Right lobe of liver (tissue), 6 donors: ENCODE measurements around the gene DAPK2. TPM values are rescaled to one million over a fixed set of nuclear protein-coding genes. Genes with fewer than 3 reads are reported as not detected.

Experiments used
- ATAC-seq, 4 donors: fragments of 200-7000 bp; cut with Tn5 transposase; one replicate each; pipeline ENCODE4 v1.9.1; 2020; ENCODE audit warnings: mild to moderate bottlenecking in 4 of 4, moderate library complexity in 4 of 4
- DNase-seq, 3 donors: peaks; one replicate each; pipeline ENCODE4 v3.0.0-alpha.2; 2020
- H3K27ac ChIP-seq, 3 donors: fragments of 200-600 bp; one replicate each; pipeline ENCODE4 v1.8.0; 2022
- H3K27me3 ChIP-seq, 2 donors: fragments of 200-600 bp; one replicate each; pipeline ENCODE4 v1.8.0; 2022
- H3K36me3 ChIP-seq, 4 donors: fragments of 200-600 bp; sonication (generic) in 1 of 4; one replicate each; pipeline versions ENCODE4 v1.5.1 to v1.8.0; 2017 to 2022; ENCODE audit warnings: control low read depth in 1 of 4
- H3K4me1 ChIP-seq, 4 donors: fragments of 200-600 bp; sonication (generic) in 1 of 4; one replicate each; pipeline versions ENCODE4 v1.5.1 to v1.8.0; 2017 to 2022; ENCODE audit warnings: control low read depth in 1 of 4
- H3K4me3 ChIP-seq, 3 donors: fragments of 200-600 bp; one replicate each; pipeline ENCODE4 v1.8.0; 2022
- H3K9me3 ChIP-seq, 4 donors: fragments of 200-600 bp; sonication (generic) in 1 of 4; one replicate each; pipeline versions ENCODE4 v1.5.1 to v1.8.0; 2017 to 2022; ENCODE audit warnings: control low read depth in 1 of 4
- POLR2A ChIP-seq: fragments of 450-650 bp; IDR thresholded peaks from one replicate; pipeline ENCODE4 v1.6.1; 2017; ENCODE audit warnings: antibody characterized with exemption, mild to moderate bottlenecking
- WGBS: methylation state at CpG from one replicate; pipeline ENCODE4 v1.1.6; 2018; ENCODE audit warnings: low coverage, low lambda C conversion rate; ENCODE audit not compliant: insufficient coverage; ENCODE audit errors: missing lambda C conversion rate; 5-methylcytosine and 5-hydroxymethylcytosine counted together
- intact Hi-C, 2 donors: fragments of 100-400 bp; cut with DNase I; formaldehyde crosslinking; loops; one replicate each; pipeline versions ENCODE4 v1.11.2 to v1.14.1; 2022
- total RNA-seq, 6 experiments: library from RNA; depleted of rRNA in 2 of 6; stranded (reverse); fragments of >200 nt in 2 of 6; fragmentation: NEBNext Ultra II Directional in 3 of 6; extraction: Animal tissue kit (Norgen Biotek cat#: 25700) in 3 of 6; gene quantifications; one replicate each; pipeline versions ENCODE4 v1.1.0 to v1.2.4, GENCODE V29; 2016 to 2023
- TF ChIP-seq, protein P1 (sequence below), 4 donors: fragments of 200-600 bp in 3 of 4; fragments of 450-650 bp in 1 of 4; IDR thresholded peaks; one replicate each; pipeline versions ENCODE4 v1.5.1 to v1.8.0; 2016 to 2022; ENCODE audit warnings: antibody characterized with exemption in 4 of 4, mild to moderate bottlenecking in 2 of 4
- donor health status: DM: no; HTN: yes; CAD: no.
- donor health status: DM: no; HTN: no; CAD: no.
- donor health status: DM: no; HTN: no; CAD: no.
- donor health status: DM: no; HTN: yes; CAD: no.
- donor health status: DM: no; HTN: yes; CAD: no.

DAPK2 gene
- total RNA-seq, 6 experiments from 2014 or later = 1.5 to 11.5 (median 4.7) TPM

DNA sequence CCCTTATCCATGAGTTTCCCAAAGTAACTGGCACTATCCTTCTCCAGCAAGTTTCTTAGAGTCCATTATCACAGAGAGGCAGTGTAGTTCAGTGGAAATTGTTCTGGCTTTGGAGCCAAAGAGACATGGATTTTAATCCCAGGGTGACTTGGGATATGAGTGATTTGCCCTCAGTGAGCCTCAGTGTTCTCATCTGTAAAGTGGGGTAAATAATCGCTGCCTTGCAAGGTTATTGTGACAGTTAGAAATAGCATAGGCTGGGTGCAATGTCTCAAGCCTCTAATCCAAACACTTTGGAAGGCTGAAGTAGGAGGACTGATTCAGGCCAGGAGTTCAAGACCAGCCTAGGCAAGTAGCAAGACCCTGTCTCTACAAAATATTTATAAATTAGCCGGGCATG is 30.0 kb downstream of the DAPK2 start:
- 100% methylated on average over 1 of the region's 2 CpGs for WGBS
- no peaks in the 10 kb centered on the region for H3K9me3 ChIP-seq
- no peaks in the 10 kb centered on the region for H3K36me3 ChIP-seq
- H3K4me1 ChIP-seq = peaks cover 0 to 49% (median 14%) of the 10 kb centered on the region in 4 donors
- H3K4me3 ChIP-seq = no peak overlapping the region
- H3K27me3 ChIP-seq = no peaks in the 10 kb centered on the region
- intact Hi-C loops = no loop called here
- TF ChIP-seq, protein P1, sequence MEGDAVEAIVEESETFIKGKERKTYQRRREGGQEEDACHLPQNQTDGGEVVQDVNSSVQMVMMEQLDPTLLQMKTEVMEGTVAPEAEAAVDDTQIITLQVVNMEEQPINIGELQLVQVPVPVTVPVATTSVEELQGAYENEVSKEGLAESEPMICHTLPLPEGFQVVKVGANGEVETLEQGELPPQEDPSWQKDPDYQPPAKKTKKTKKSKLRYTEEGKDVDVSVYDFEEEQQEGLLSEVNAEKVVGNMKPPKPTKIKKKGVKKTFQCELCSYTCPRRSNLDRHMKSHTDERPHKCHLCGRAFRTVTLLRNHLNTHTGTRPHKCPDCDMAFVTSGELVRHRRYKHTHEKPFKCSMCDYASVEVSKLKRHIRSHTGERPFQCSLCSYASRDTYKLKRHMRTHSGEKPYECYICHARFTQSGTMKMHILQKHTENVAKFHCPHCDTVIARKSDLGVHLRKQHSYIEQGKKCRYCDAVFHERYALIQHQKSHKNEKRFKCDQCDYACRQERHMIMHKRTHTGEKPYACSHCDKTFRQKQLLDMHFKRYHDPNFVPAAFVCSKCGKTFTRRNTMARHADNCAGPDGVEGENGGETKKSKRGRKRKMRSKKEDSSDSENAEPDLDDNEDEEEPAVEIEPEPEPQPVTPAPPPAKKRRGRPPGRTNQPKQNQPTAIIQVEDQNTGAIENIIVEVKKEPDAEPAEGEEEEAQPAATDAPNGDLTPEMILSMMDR (IDR thresholded peaks at IDR 0.05) = no peak
- no peak for TF ChIP-seq POLR2A
- ATAC-seq (no peak), DNase-seq (no peak)
- H3K27ac ChIP-seq = no peak overlapping the region

DNA sequence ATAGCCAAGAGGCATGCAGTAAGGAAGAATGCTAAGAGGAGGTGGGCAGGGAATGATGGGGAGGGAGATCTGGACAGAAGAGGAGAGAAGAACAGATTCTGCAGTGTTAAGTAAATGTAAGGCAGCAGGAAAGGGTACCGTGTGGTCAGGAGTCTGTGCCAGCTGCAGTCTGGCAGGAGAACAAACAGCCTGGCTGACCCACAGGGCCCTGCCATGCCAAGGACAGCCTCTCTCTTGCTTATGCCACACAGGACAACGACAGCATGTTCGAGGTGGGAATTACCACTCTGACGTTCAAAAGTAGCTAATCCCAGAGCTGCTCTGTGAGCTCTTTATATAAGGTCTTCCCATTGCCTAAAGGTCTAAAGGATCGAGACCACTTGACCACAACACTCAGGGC is 31.3 kb downstream of the DAPK2 start:
- no peak for TF ChIP-seq POLR2A
- TF ChIP-seq, protein P1 (IDR thresholded peaks at IDR 0.05) = no peak
- Histone ChIP-seq H3K27me3 (no peaks in the 10 kb centered on the region), H3K9me3 (no peaks in the 10 kb centered on the region), H3K4me3 (no peak overlapping the region), H3K27ac (peak overlapping the region in 1 of 3 donors; percentile 60), H3K4me1 (peaks cover 0 to 40% (median 11%) of the 10 kb centered on the region in 4 donors), H3K36me3 (no peaks in the 10 kb centered on the region)
- DNase-seq (peak; percentile 82 to 90 (median 89)), ATAC-seq (peak; percentile 75 to 89 (median 84))
- intact Hi-C loops = no loop called here
- WGBS = 36% methylated on average over 2 of the region's 5 CpGs

DNA sequence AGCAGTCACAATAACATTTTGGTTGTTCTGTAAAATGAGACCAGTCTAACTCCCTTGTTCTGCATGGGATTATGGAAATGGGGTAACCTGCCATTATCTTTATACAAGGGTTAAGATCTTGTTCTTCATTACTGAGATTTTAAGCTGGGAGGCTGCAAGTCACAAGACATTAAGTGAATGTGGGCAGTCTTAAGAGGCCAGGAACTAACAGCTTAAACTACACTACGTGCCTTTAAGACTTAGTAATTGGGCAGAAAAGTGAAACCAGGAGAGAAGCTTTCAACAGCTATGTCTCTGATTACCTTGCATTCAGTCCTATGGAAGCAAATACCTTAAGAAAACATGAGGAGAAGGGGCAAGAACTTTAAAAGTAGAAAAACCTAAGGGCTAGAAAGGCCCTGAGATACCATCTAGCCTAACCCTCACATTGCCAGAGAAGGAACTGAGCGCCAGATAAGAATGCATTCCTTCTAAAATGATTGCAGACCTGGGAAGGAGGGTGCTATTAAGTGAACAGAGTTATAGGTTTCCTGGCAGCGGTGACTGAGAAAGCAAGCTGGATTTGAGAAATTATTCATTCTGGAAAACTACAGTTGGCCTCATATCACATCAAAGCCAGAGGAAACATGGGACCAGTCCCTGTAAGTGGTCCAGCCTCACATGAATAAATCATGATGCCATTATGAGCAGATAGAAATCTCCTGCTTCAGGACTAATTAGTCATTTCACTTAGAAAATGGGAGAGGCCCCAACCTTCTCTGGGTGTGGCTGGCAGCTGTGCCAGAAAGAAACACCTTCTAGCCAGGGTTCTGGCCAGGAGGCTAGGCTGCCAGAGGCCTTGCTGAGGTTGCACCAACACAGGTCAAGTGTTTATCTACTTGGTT is 32.9 kb downstream of the DAPK2 start:
- intact Hi-C loops = no loop called here
- Histone ChIP-seq H3K27ac (no peak overlapping the region), H3K4me1 (peaks cover 0 to 25% (median 5%) of the 10 kb centered on the region in 4 donors), H3K36me3 (no peaks in the 10 kb centered on the region), H3K9me3 (no peaks in the 10 kb centered on the region), H3K27me3 (no peaks in the 10 kb centered on the region), H3K4me3 (no peak overlapping the region)
- DNase-seq = no peak
- 72% methylated on average over 3 of the region's 3 CpGs for WGBS
- ATAC-seq = no peak
- TF ChIP-seq, protein P1 (IDR thresholded peaks at IDR 0.05) = no peak
- no peak for TF ChIP-seq POLR2A

DNA sequence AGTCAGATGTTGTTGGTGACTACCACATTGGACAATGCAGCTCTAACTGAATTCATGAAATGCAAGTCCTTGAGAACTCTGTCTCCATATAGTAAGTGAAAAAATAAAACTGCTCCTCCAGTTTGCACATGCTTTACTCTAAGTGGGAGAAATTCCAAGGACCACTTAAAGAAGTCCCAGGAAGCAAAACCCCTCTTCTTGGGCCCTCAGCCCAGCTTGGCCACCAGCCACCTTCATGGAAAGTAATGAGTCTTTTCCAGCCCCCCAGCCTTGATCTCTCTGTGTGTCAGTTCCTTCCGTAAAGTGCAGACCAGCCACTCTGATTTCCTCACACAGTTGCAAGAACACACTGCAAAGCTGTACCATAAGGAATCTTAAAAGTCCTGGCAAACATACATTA is 34.5 kb downstream of the DAPK2 start:
- WGBS = 67% methylated on average over 1 of the region's 1 CpG
- intact Hi-C loops = no loop called here
- no peak for DNase-seq
- TF ChIP-seq, protein P1 (IDR thresholded peaks at IDR 0.05) = no peak
- TF ChIP-seq POLR2A = no peak
- Histone ChIP-seq H3K27me3 (no peaks in the 10 kb centered on the region), H3K4me1 (peaks cover 0 to 20% (median 4%) of the 10 kb centered on the region in 4 donors), H3K36me3 (no peaks in the 10 kb centered on the region), H3K27ac (no peak overlapping the region), H3K9me3 (no peaks in the 10 kb centered on the region), H3K4me3 (no peak overlapping the region)
- ATAC-seq = no peak
